Mesendoderm (in vitro differentiated cells): ENCODE data around the gene SLC9C2.
"Not testable (repeated sequence)": the region's sequence is repeated elsewhere in the genome, so short reads cannot be mapped to it uniquely, and the experiment has no call there.

Experiments used
- DNase-seq: peaks from one replicate; pipeline ENCODE4 v3.0.0; 2013
- H2AK5ac ChIP-seq: 2 replicates; pipeline ENCODE4 v1.6.1; 2013; ENCODE audit warnings: low read length, inconsistent platforms
- H2BK120ac ChIP-seq: 2 replicates; pipeline ENCODE4 v1.6.1; 2013; ENCODE audit warnings: low read depth, mild to moderate bottlenecking, low read length, moderate library complexity, mixed read lengths
- H2BK15ac ChIP-seq: replicated peaks from 2 replicates; pipeline ENCODE4 v1.6.1; 2013; ENCODE audit warnings: low read depth, mild to moderate bottlenecking, moderate library complexity
- H2BK5ac ChIP-seq: 2 replicates; pipeline ENCODE4 v1.6.1; 2013; ENCODE audit warnings: low read length, inconsistent platforms
- H3K18ac ChIP-seq: 2 replicates; pipeline ENCODE4 v1.6.1; 2013; ENCODE audit warnings: mild to moderate bottlenecking, low read length, mixed read lengths
- H3K23ac ChIP-seq: one replicate; pipeline ENCODE4 v1.6.1; 2013; ENCODE audit warnings: low read length
- H3K27ac ChIP-seq: 2 replicates; pipeline ENCODE4 v1.5.1; 2013; ENCODE audit warnings: low read depth, mild to moderate bottlenecking, inconsistent platforms, low read length, moderate library complexity
- H3K27me3 ChIP-seq: 2 replicates; pipeline ENCODE4 v1.6.1; 2013; ENCODE audit warnings: low read length, control low read depth, mild to moderate bottlenecking, inconsistent platforms; ENCODE audit not compliant: insufficient read depth, poor library complexity
- H3K36me3 ChIP-seq: 2 replicates; pipeline ENCODE4 v1.6.1; 2013; ENCODE audit warnings: low read length, inconsistent platforms; ENCODE audit not compliant: control insufficient read depth, insufficient read depth
- H3K4ac ChIP-seq: one replicate; pipeline ENCODE4 v1.6.1; 2013; ENCODE audit warnings: low read depth, mild to moderate bottlenecking, low read length, moderate library complexity
- H3K4me1 ChIP-seq: 2 replicates; pipeline ENCODE4 v1.6.1; 2013; ENCODE audit warnings: low read depth, low read length, inconsistent platforms; ENCODE audit not compliant: control insufficient read depth
- H3K4me2 ChIP-seq: 2 replicates; pipeline ENCODE4 v1.6.1; 2013; ENCODE audit warnings: low read length
- H3K4me3 ChIP-seq: 2 replicates; pipeline ENCODE4 v1.5.1; 2013; ENCODE audit warnings: mild to moderate bottlenecking, low read length
- H3K56ac ChIP-seq: one replicate; pipeline ENCODE4 v1.6.1; 2013; ENCODE audit warnings: low read length
- H3K79me1 ChIP-seq: 2 replicates; pipeline ENCODE4 v1.6.1; 2013; ENCODE audit warnings: low read length, inconsistent platforms
- H3K79me2 ChIP-seq: 2 replicates; pipeline ENCODE4 v1.6.1; 2013; ENCODE audit warnings: mild to moderate bottlenecking, low read length; ENCODE audit not compliant: control insufficient read depth, insufficient read depth
- H3K9ac ChIP-seq: 2 replicates; pipeline ENCODE4 v1.6.1; 2013; ENCODE audit warnings: low read length, inconsistent platforms
- H4K5ac ChIP-seq: one replicate; pipeline ENCODE4 v1.6.1; 2013; ENCODE audit warnings: low read length
- H4K8ac ChIP-seq: one replicate; pipeline ENCODE4 v1.6.1; 2013; ENCODE audit warnings: low read depth, mild to moderate bottlenecking, control low read depth, low read length, moderate library complexity
- WGBS: extraction: QIAGEN DNeasy Blood & Tissue Kit; methylation state at CpG from one replicate; pipeline ENCODE4 v1.1.7; 2013; ENCODE audit warnings: low lambda C conversion rate, missing lambda C conversion rate; ENCODE audit not compliant: insufficient coverage; ENCODE audit errors: extremely low coverage; 5-methylcytosine and 5-hydroxymethylcytosine counted together

The SLC9C2 gene

GRCh38 chr1:173572201-173572873 lies 30.5 kb downstream of the SLC9C2 start:
- DNase-seq = no peak
- WGBS = no CpG with 5 or more reads among the region's 3 CpGs
- no peaks in the 10 kb centered on the region for H3K4me1 ChIP-seq

GRCh38 chr1:173570370-173571007 lies 32.4 kb downstream of the SLC9C2 start:
- Histone ChIP-seq H3K9ac (no peak overlapping the region), H2BK120ac (no peak overlapping the region), H2AK5ac (no peak overlapping the region), H3K4me1 (no peaks in the 10 kb centered on the region), H3K27me3 (no peaks in the 10 kb centered on the region), H3K56ac (no peak overlapping the region), H3K79me1 (no peaks in the 10 kb centered on the region), H3K23ac (no peak overlapping the region), H4K5ac (no peak overlapping the region), H3K36me3 (no peaks in the 10 kb centered on the region), H3K4me3 (no peak overlapping the region), H3K18ac (no peak overlapping the region), H3K27ac (no peak overlapping the region), H3K4me2 (no peak overlapping the region), H2BK5ac (no peak overlapping the region), H3K79me2 (no peaks in the 10 kb centered on the region), H2BK15ac (no peak overlapping the region), H3K4ac (no peak overlapping the region), H4K8ac (no peak overlapping the region)
- no CpG with 5 or more reads among the region's 4 CpGs for WGBS
- DNase-seq = no peak

More at GRCh38 chr1:173572201-173572873, 30.5 kb downstream of the SLC9C2 start:
- H3K4me3 ChIP-seq = no peak overlapping the region
- H4K8ac ChIP-seq = no peak overlapping the region
- no peaks in the 10 kb centered on the region for H3K79me2 ChIP-seq
- H2BK5ac ChIP-seq = no peak overlapping the region
- no peak overlapping the region for H3K4ac ChIP-seq
- no peak overlapping the region for H4K5ac ChIP-seq
- no peak overlapping the region for H2BK15ac ChIP-seq
- no peak overlapping the region for H3K56ac ChIP-seq
- no peak overlapping the region for H2AK5ac ChIP-seq
- H3K4me2 ChIP-seq = no peak overlapping the region
- H3K18ac ChIP-seq = no peak overlapping the region
- no peaks in the 10 kb centered on the region for H3K36me3 ChIP-seq
- no peak overlapping the region for H3K9ac ChIP-seq
- H3K27me3 ChIP-seq = no peaks in the 10 kb centered on the region
- no peak overlapping the region for H3K23ac ChIP-seq
- no peak overlapping the region for H2BK120ac ChIP-seq
- H3K27ac ChIP-seq = no peak overlapping the region
- H3K79me1 ChIP-seq = no peaks in the 10 kb centered on the region

- no peaks in the 10 kb centered on the region for H3K4me1 ChIP-seq
- no peaks in the 10 kb centered on the region for H3K79me2 ChIP-seq
- no peak for DNase-seq
- H2AK5ac ChIP-seq = no peak overlapping the region
- H3K79me1 ChIP-seq = no peaks in the 10 kb centered on the region
- no peak overlapping the region for H4K8ac ChIP-seq
- no peak overlapping the region for H3K56ac ChIP-seq
- no peaks in the 10 kb centered on the region for H3K36me3 ChIP-seq
- no CpG with 5 or more reads among the region's 1 CpG for WGBS
- H2BK120ac ChIP-seq = no peak overlapping the region
- H2BK15ac ChIP-seq = no peak overlapping the region
- no peak overlapping the region for H3K23ac ChIP-seq
- H4K5ac ChIP-seq = no peak overlapping the region
- H3K9ac ChIP-seq = no peak overlapping the region
- no peak overlapping the region for H3K27ac ChIP-seq
- H2BK5ac ChIP-seq = no peak overlapping the region
- H3K4me3 ChIP-seq = no peak overlapping the region
- H3K27me3 ChIP-seq = no peaks in the 10 kb centered on the region
- no peak overlapping the region for H3K4me2 ChIP-seq
- H3K18ac ChIP-seq = no peak overlapping the region
- no peak overlapping the region for H3K4ac ChIP-seq
Observed at GRCh38 chr1:173568483-173568882, 34.4 kb downstream of the SLC9C2 start.

- H3K79me2 ChIP-seq, H3K27ac ChIP-seq, H3K27me3 ChIP-seq, H2BK15ac ChIP-seq, DNase-seq, H4K8ac ChIP-seq, H4K5ac ChIP-seq, H3K79me1 ChIP-seq, H3K18ac ChIP-seq, H3K4me3 ChIP-seq, H3K23ac ChIP-seq, H3K56ac ChIP-seq, H3K36me3 ChIP-seq, H2AK5ac ChIP-seq, H2BK5ac ChIP-seq, H3K4me2 ChIP-seq, H3K4ac ChIP-seq, H2BK120ac ChIP-seq, H3K4me1 ChIP-seq, H3K9ac ChIP-seq: not testable (repeated sequence)
- WGBS = no CpG with 5 or more reads among the region's 1 CpG
Observed at GRCh38 chr1:173563846-173564245, 39.0 kb downstream of the SLC9C2 start.

- no peak overlapping the region for H3K23ac ChIP-seq
- no peaks in the 10 kb centered on the region for H3K4me1 ChIP-seq
- no peak overlapping the region for H2BK15ac ChIP-seq
- H3K18ac ChIP-seq = no peak overlapping the region
- H3K79me2 ChIP-seq = no peaks in the 10 kb centered on the region
- H2BK5ac ChIP-seq = no peak overlapping the region
- no peaks in the 10 kb centered on the region for H3K36me3 ChIP-seq
- H3K4ac ChIP-seq = no peak overlapping the region
- no peak overlapping the region for H2AK5ac ChIP-seq
- H4K5ac ChIP-seq = no peak overlapping the region
- no peaks in the 10 kb centered on the region for H3K27me3 ChIP-seq
- peak; percentile 75 for DNase-seq
- H4K8ac ChIP-seq = no peak overlapping the region
- H3K4me2 ChIP-seq = no peak overlapping the region
- WGBS = no CpG with 5 or more reads among the region's 6 CpGs
- H3K4me3 ChIP-seq = no peak overlapping the region
- H2BK120ac ChIP-seq = no peak overlapping the region
- no peak overlapping the region for H3K9ac ChIP-seq
- H3K56ac ChIP-seq = no peak overlapping the region
- no peak overlapping the region for H3K27ac ChIP-seq
- H3K79me1 ChIP-seq = no peaks in the 10 kb centered on the region
Observed at GRCh38 chr1:173562813-173563212, 40.1 kb downstream of the SLC9C2 start.
